Keratinocyte (primary cell): ENCODE results near the gene KIFAP3. TPM values are rescaled to one million over a fixed set of nuclear protein-coding genes. Genes with fewer than 3 reads are reported as not detected.

Experiments
- DNase-seq: peaks from one replicate; pipeline ENCODE4 v3.0.0-alpha.2; 2011; ENCODE audit warnings: low read depth, missing footprints, low spot score
- FAIRE-seq: peaks from 2 replicates; lab custom pipeline; 2011; peaks lifted over from hg19 to GRCh38; lab: Jason Lieb, UNC
- H2AFZ ChIP-seq: 2 replicates; pipeline ENCODE4 v1.6.0; 2012; ENCODE audit warnings: low read length, control low read depth, inconsistent platforms; ENCODE audit not compliant: control insufficient read depth
- H3K27ac ChIP-seq: 2 replicates; pipeline ENCODE4 v1.5.1; 2011; ENCODE audit warnings: low read length; ENCODE audit not compliant: control insufficient read depth, insufficient read depth
- H3K27me3 ChIP-seq: 3 replicates; pipeline ENCODE4 v1.6.0; 2011; ENCODE audit warnings: low read length; ENCODE audit not compliant: control insufficient read depth, insufficient read depth; ENCODE audit errors: extremely low read depth
- H3K36me3 ChIP-seq, 2 experiments: 2 replicates in 1 of 2; 3 replicates in 1 of 2; pipeline ENCODE4 v1.5.1; 2011; ENCODE audit warnings: low read length in 2 of 2, mild to moderate bottlenecking in 1 of 2; ENCODE audit not compliant: control insufficient read depth in 2 of 2, insufficient read depth in 2 of 2; ENCODE audit errors: extremely low read depth in 1 of 2
- H3K4me1 ChIP-seq: 3 replicates; pipeline ENCODE4 v1.5.1; 2011; ENCODE audit warnings: low read length; ENCODE audit not compliant: control insufficient read depth, insufficient read depth; ENCODE audit errors: extremely low read depth
- H3K4me2 ChIP-seq: 3 replicates; pipeline ENCODE4 v1.6.0; 2011; ENCODE audit warnings: low read depth, low read length; ENCODE audit not compliant: control insufficient read depth, insufficient read depth; ENCODE audit errors: extremely low read depth
- H3K4me3 ChIP-seq, 3 experiments: fragments of 200-600 bp in 1 of 3; sonication (generic) in 1 of 3; 2 replicates in 2 of 3; 3 replicates in 1 of 3; pipeline ENCODE4 v1.5.1; 2011 to 2016; ENCODE audit warnings: low read length in 3 of 3, mild to moderate bottlenecking in 3 of 3, control low read depth in 2 of 3, inconsistent platforms in 1 of 3, low read depth in 1 of 3, mixed read lengths in 1 of 3, mixed run types in 1 of 3, moderate library complexity in 1 of 3; ENCODE audit not compliant: control insufficient read depth in 2 of 3, insufficient read depth in 2 of 3; ENCODE audit errors: extremely low read depth in 1 of 3
- H3K79me2 ChIP-seq: 2 replicates; pipeline ENCODE4 v1.6.0; 2012; ENCODE audit warnings: low read length; ENCODE audit not compliant: control insufficient read depth, insufficient read depth
- H3K9ac ChIP-seq: 3 replicates; pipeline ENCODE4 v1.6.0; 2011; ENCODE audit warnings: low read length; ENCODE audit not compliant: control insufficient read depth, insufficient read depth; ENCODE audit errors: extremely low read depth
- H3K9me1 ChIP-seq: 3 replicates; pipeline ENCODE4 v1.6.0; 2011; ENCODE audit warnings: low read length; ENCODE audit not compliant: control insufficient read depth, insufficient read depth; ENCODE audit errors: extremely low read depth
- H3K9me3 ChIP-seq: 2 replicates; pipeline ENCODE4 v1.5.1; 2012; ENCODE audit warnings: low read depth, low read length; ENCODE audit not compliant: control insufficient read depth
- H4K20me1 ChIP-seq: 3 replicates; pipeline ENCODE4 v1.6.0; 2011; ENCODE audit warnings: low read length; ENCODE audit not compliant: control insufficient read depth, insufficient read depth; ENCODE audit errors: extremely low read depth
- EZH2 ChIP-seq: IDR thresholded peaks from one replicate; pipeline ENCODE4 v1.6.1; 2012; ENCODE audit warnings: inconsistent platforms, mild to moderate bottlenecking, low read length, moderate library complexity
- dilution Hi-C: fragments of 300-500 bp; cut with MboI; formaldehyde crosslinking; loops from one replicate; pipeline ENCODE4 v1.7.0; 2020; ENCODE audit warnings: low sequenced_read_pairs; ENCODE audit not compliant: extremely low pct_ligation_motif_present
- polyA plus RNA-seq, 5 experiments: library from polyadenylated mRNA; depleted of rRNA in 3 of 5; stranded (reverse) in 3 of 5; stranded (forward) in 1 of 5; unstranded in 1 of 5; fragments of >200 nt; gene quantifications; 1 replicate in 1 of 5; 2 replicates in 3 of 5; 3 replicates in 1 of 5; pipeline versions ENCODE4 v1.2.1 to v1.2.3, GENCODE V29; 2011 to 2012; ENCODE audit warnings: missing spikeins in 2 of 5, low read depth in 1 of 5, low replicate concordance in 1 of 5
- TF ChIP-seq, protein P1 (sequence below), 3 experiments: IDR thresholded peaks in 1 of 3; conservative IDR thresholded peaks in 1 of 3; optimal IDR thresholded peaks in 1 of 3; 2 replicates in 2 of 3; 3 replicates in 1 of 3; pipeline versions ENCODE3 to v1.5.1; 2011; ENCODE audit warnings: low read length in 3 of 3, mild to moderate bottlenecking in 3 of 3, moderate library complexity in 2 of 3, control low read depth in 1 of 3, inconsistent platforms in 1 of 3; ENCODE audit not compliant: insufficient read depth in 2 of 3; ENCODE audit errors: extremely low read depth in 1 of 3

Gene KIFAP3
- polyA plus RNA-seq, 1 donor (not counting 4 experiments of a cell fraction or from before 2014, with no cell fraction given), result 25.2 TPM

GRCh38 chr1:169915150-169915549 is 159.3 kb downstream of the KIFAP3 start:
- DNase-seq, result no peak
- peaks cover 14% of the 10 kb centered on the region for H3K4me1 ChIP-seq
- H3K9me3 ChIP-seq, result no peaks in the 10 kb centered on the region
- no peaks in the 10 kb centered on the region for H3K79me2 ChIP-seq
- no peak overlapping the region for H3K27ac ChIP-seq
- dilution Hi-C loops, result no loop called here
- H3K4me3 ChIP-seq, result no peak overlapping the region
- peak overlapping the region; percentile 16 for H2AFZ ChIP-seq
- TF ChIP-seq, protein P1, sequence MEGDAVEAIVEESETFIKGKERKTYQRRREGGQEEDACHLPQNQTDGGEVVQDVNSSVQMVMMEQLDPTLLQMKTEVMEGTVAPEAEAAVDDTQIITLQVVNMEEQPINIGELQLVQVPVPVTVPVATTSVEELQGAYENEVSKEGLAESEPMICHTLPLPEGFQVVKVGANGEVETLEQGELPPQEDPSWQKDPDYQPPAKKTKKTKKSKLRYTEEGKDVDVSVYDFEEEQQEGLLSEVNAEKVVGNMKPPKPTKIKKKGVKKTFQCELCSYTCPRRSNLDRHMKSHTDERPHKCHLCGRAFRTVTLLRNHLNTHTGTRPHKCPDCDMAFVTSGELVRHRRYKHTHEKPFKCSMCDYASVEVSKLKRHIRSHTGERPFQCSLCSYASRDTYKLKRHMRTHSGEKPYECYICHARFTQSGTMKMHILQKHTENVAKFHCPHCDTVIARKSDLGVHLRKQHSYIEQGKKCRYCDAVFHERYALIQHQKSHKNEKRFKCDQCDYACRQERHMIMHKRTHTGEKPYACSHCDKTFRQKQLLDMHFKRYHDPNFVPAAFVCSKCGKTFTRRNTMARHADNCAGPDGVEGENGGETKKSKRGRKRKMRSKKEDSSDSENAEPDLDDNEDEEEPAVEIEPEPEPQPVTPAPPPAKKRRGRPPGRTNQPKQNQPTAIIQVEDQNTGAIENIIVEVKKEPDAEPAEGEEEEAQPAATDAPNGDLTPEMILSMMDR (optimal IDR thresholded peaks at IDR 0.05 in 1 of 3, IDR thresholded peaks at IDR 0.05 in 1 of 3, conservative IDR thresholded peaks at IDR 0.05 in 1 of 3; ENCODE audit: extremely low read depth in 1 of 3, insufficient read depth in 2 of 3, low read length in 3 of 3), result no peak
- TF ChIP-seq EZH2, result no peak
- FAIRE-seq, result no peak
- H4K20me1 ChIP-seq, result no peaks in the 10 kb centered on the region
- H3K9me1 ChIP-seq, result no peaks in the 10 kb centered on the region
- H3K9ac ChIP-seq, result no peak overlapping the region
- no peaks in the 10 kb centered on the region for H3K27me3 ChIP-seq
- H3K4me2 ChIP-seq, result peak overlapping the region; percentile 66
- no peaks in the 10 kb centered on the region for H3K36me3 ChIP-seq

DNA sequence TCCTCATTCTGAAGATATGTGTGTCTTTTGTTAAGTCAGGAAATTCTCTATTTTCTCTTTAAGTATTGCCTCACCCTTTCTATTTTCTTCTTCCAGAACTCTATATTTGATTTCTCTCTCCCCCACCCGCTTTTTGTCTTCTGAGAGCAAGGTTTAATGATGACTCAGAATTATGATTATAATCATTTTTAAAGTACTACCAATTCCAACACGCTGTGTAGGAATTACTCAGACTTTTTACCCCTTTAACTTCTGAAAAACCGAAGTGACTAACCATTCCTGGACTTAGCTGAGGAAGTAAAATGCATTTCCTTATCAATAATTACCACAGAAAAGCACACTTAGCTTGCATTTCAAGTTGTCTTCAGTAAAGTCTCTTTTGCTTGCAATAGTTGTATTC is 160.0 kb downstream of the KIFAP3 start:
- no peaks in the 10 kb centered on the region for H3K36me3 ChIP-seq
- H3K4me3 ChIP-seq, result peak overlapping the region in 1 of 3 experiments; percentile 31
- no peaks in the 10 kb centered on the region for H3K79me2 ChIP-seq
- dilution Hi-C loops, result no loop called here
- no peak overlapping the region for H3K27ac ChIP-seq
- FAIRE-seq (no peak), DNase-seq (no peak)
- H3K4me2 ChIP-seq, result peak overlapping the region; percentile 66
- H3K9me1 ChIP-seq, result no peaks in the 10 kb centered on the region
- peaks cover 14% of the 10 kb centered on the region for H3K4me1 ChIP-seq
- H3K27me3 ChIP-seq, result no peaks in the 10 kb centered on the region
- H3K9ac ChIP-seq, result no peak overlapping the region
- H3K9me3 ChIP-seq, result no peaks in the 10 kb centered on the region
- no peaks in the 10 kb centered on the region for H4K20me1 ChIP-seq
- TF ChIP-seq, protein P1 (optimal IDR thresholded peaks at IDR 0.05 in 1 of 3, IDR thresholded peaks at IDR 0.05 in 1 of 3, conservative IDR thresholded peaks at IDR 0.05 in 1 of 3; ENCODE audit: extremely low read depth in 1 of 3, insufficient read depth in 2 of 3, low read length in 3 of 3), result no peak
- TF ChIP-seq EZH2, result no peak
- H2AFZ ChIP-seq, result no peak overlapping the region
